HCT116 (cell line): ENCODE results near the gene MOSPD3. TPM values are rescaled to one million over a fixed set of nuclear protein-coding genes. Genes with fewer than 3 reads are reported as not detected.

Experiments
- ATAC-seq: fragments of 200-7000 bp; cut with Tn5 transposase; 2 replicates; pipeline ENCODE4 v1.9.1; 2020; ENCODE audit warnings: mild to moderate bottlenecking, moderate library complexity
- BruUV-seq: library from RNA; stranded (reverse); fragments of 400-500 nt; replicated peaks from 2 replicates; lab custom pipeline; 2021; lab: Mats Ljungman, UMichigan
- CTCF ChIA-PET: fragments of 300-600 bp; sonication (Branson Sonifier 250); formaldehyde crosslinking; loops from one replicate; lab custom pipeline; 2021; ENCODE audit warnings: antibody characterized with exemption; lab: Charles Lee
- POLR2A ChIA-PET: fragments of 300-600, 350-600 bp; sonication (Branson Sonifier 250); formaldehyde crosslinking; loops from one replicate; lab custom pipeline; 2021; ENCODE audit warnings: antibody characterized with exemption; lab: Charles Lee
- RAD21 ChIA-PET, 2 experiments: fragments of 300-600 bp; sonication (Branson Sonifier 250); formaldehyde crosslinking; loops; one replicate each; lab custom pipeline; 2023; ENCODE audit warnings: low total read pairs in 2 of 2; ENCODE audit not compliant: uncharacterized antibody in 2 of 2, unreplicated experiment in 2 of 2, low non-redundant PET in 1 of 2; lab: Charles Lee
- DNase-seq: peaks from one replicate; pipeline ENCODE4 v3.0.0-alpha.2; 2010; ENCODE audit warnings: low read depth, low spot score
- H2AFZ ChIP-seq: fragments of 200-600 bp; shearing (Covaris generic), sonication (generic); 2 replicates; pipeline ENCODE4 v1.6.1; 2017; ENCODE audit warnings: low read depth, mixed run types, mixed read lengths, antibody characterized with exemption, low read length; ENCODE audit not compliant: poor library complexity, severe bottlenecking
- H3K27ac ChIP-seq: 2 replicates; pipeline ENCODE4 v1.5.1; 2012; ENCODE audit warnings: low read depth, low read length
- H3K27me3 ChIP-seq: fragments of 200-600 bp; sonication (generic); 2 replicates; pipeline ENCODE4 v1.6.1; 2016; ENCODE audit warnings: mixed run types, low read length, mixed read lengths; ENCODE audit not compliant: insufficient read depth
- H3K36me3 ChIP-seq, 2 experiments: fragments of 200-500 bp in 1 of 2; fragments of 200-600 bp in 1 of 2; sonication (Bioruptor generic) in 1 of 2; sonication (generic) in 1 of 2; 2 replicates each; pipeline versions ENCODE4 v1.5.1 to v1.6.1; 2014 to 2016; ENCODE audit warnings: low read length in 2 of 2, inconsistent platforms in 1 of 2, mixed read lengths in 1 of 2, mixed run types in 1 of 2; ENCODE audit not compliant: insufficient read depth in 2 of 2, control insufficient read depth in 1 of 2
- H3K4me1 ChIP-seq, 2 experiments: fragments of 200-600 bp in 1 of 2; sonication (generic) in 1 of 2; 2 replicates each; pipeline versions ENCODE4 v1.5.1 to v1.6.1; 2012 to 2017; ENCODE audit warnings: low read length in 2 of 2, inconsistent platforms in 1 of 2, mild to moderate bottlenecking in 1 of 2, mixed read lengths in 1 of 2, mixed run types in 1 of 2, moderate library complexity in 1 of 2; ENCODE audit not compliant: insufficient read depth in 2 of 2, control insufficient read depth in 1 of 2
- H3K4me2 ChIP-seq: fragments of 200-600 bp; sonication (generic); 2 replicates; pipeline ENCODE4 v1.6.1; 2017; ENCODE audit warnings: mixed run types, low read length, mixed read lengths
- H3K4me3 ChIP-seq, 2 experiments: fragments of 200-600 bp in 1 of 2; sonication (generic) in 1 of 2; replicated peaks in 1 of 2; 2 replicates each; pipeline ENCODE4 v1.5.1; 2011 to 2016; ENCODE audit warnings: low read length in 2 of 2, control low read depth in 1 of 2, low read depth in 1 of 2, mild to moderate bottlenecking in 1 of 2, mixed read lengths in 1 of 2, mixed run types in 1 of 2
- H3K79me2 ChIP-seq: fragments of 200-600 bp; sonication (generic); 2 replicates; pipeline ENCODE4 v1.6.1; 2017; ENCODE audit warnings: mild to moderate bottlenecking, mixed run types, low read length, moderate library complexity, mixed read lengths; ENCODE audit not compliant: insufficient read depth
- H3K9ac ChIP-seq: fragments of 200-600 bp; sonication (generic); 2 replicates; pipeline ENCODE4 v1.6.1; 2016; ENCODE audit warnings: low read length, mixed read lengths
- H3K9me2 ChIP-seq: fragments of 200-600 bp; sonication (generic), shearing (Covaris generic); 2 replicates; pipeline ENCODE4 v1.6.1; 2017; ENCODE audit warnings: mixed run types, mild to moderate bottlenecking, moderate library complexity; ENCODE audit not compliant: insufficient read depth
- H3K9me3 ChIP-seq, 2 experiments: fragments of 200-500 bp in 1 of 2; fragments of 200-600 bp in 1 of 2; sonication (Bioruptor generic) in 1 of 2; sonication (generic) in 1 of 2; 2 replicates each; pipeline ENCODE4 v1.6.1; 2014 to 2017; ENCODE audit warnings: low read length in 2 of 2, mixed read lengths in 2 of 2, inconsistent platforms in 1 of 2, low read depth in 1 of 2, mild to moderate bottlenecking in 1 of 2, mixed run types in 1 of 2, moderate library complexity in 1 of 2; ENCODE audit not compliant: control insufficient read depth in 1 of 2, insufficient read depth in 1 of 2
- H4K20me1 ChIP-seq: fragments of 200-600 bp; sonication (generic), shearing (Covaris generic); 2 replicates; pipeline ENCODE4 v1.6.1; 2017; ENCODE audit warnings: mixed run types, mild to moderate bottlenecking, moderate library complexity; ENCODE audit not compliant: insufficient read depth
- EGR1 ChIP-seq: IDR thresholded peaks from 2 replicates; pipeline ENCODE4 v1.6.1; 2012; ENCODE audit warnings: low read depth
- FOSL1 ChIP-seq: IDR thresholded peaks from 2 replicates; pipeline ENCODE4 v1.6.1; 2012; ENCODE audit warnings: low read depth
- intact Hi-C: fragments of 100-400 bp; cut with micrococcal nuclease; formaldehyde crosslinking; loops from 2 replicates; pipeline ENCODE4 v1.10.0; 2022
- total RNA-seq: library from RNA; stranded (reverse); gene quantifications from one replicate; pipeline ENCODE4 v1.2.1, GENCODE V29; 2021; ENCODE audit not compliant: unreplicated experiment
- TF ChIP-seq, protein P1 (sequence below): IDR thresholded peaks from 2 replicates; pipeline ENCODE4 v1.6.1; 2012
- TF ChIP-seq, protein P2 (sequence below), 3 experiments: fragments of 200-600 bp in 1 of 3; sonication (generic) in 1 of 3; IDR thresholded peaks in 2 of 3; conservative IDR thresholded peaks in 1 of 3; 2 replicates each; pipeline ENCODE4 v1.5.1; 2012 to 2017; ENCODE audit warnings: low read depth in 2 of 3, low read length in 2 of 3, antibody characterized with exemption in 1 of 3, borderline replicate concordance in 1 of 3, control low read depth in 1 of 3, mild to moderate bottlenecking in 1 of 3, mixed read lengths in 1 of 3, mixed run types in 1 of 3, moderate library complexity in 1 of 3; ENCODE audit not compliant: insufficient read depth in 1 of 3

Gene MOSPD3
- total RNA-seq, 1 experiment from 2014 or later, result 32.8 TPM

DNA sequence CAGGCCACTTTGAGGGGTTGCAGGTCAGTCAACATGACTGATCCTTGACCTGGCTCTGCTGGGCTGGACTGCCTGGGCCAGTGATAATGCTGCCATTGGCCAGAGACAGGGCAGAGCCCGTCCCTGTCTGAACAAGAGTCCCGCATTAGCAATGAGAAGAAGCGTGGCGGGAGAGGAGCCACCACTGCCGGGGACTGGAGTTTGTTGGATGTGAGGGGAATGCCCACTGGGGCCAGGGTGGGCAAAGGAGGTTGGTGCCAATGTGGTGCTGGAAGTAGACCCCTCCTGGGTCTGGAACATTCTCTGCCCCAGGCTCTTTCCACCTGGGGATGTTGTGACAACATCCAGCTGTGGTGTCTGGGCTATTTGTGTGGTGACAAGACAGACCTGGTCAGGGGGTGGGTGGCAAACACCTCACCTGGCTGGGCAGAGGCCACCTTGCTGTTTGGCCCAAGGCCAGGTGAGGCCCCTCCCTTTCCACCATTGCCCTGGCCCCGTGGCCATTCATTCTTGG, 46.3 kb upstream of the MOSPD3 start:
- Histone ChIP-seq H3K9me3 (no peaks in the 10 kb centered on the region), H3K9ac (no peak overlapping the region), H3K9me2 (no peaks in the 10 kb centered on the region), H3K36me3 (no peaks in the 10 kb centered on the region), H3K27ac (no peak overlapping the region), H3K27me3 (no peaks in the 10 kb centered on the region), H3K4me1 (peaks cover 6 to 34% of the 10 kb centered on the region in 2 experiments), H3K4me3 (no peak overlapping the region), H3K4me2 (no peak overlapping the region), H4K20me1 (no peaks in the 10 kb centered on the region), H2AFZ (no peak overlapping the region), H3K79me2 (no peaks in the 10 kb centered on the region)
- DNase-seq, result no peak
- ChIA-PET CTCF (no interaction called here), POLR2A (no interaction called here), RAD21 (no interaction called here)
- TF ChIP-seq FOSL1 (no peak), EGR1 (no peak)
- TF ChIP-seq, protein P1, sequence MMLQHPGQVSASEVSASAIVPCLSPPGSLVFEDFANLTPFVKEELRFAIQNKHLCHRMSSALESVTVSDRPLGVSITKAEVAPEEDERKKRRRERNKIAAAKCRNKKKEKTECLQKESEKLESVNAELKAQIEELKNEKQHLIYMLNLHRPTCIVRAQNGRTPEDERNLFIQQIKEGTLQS, result no peak
- no peak for ATAC-seq
- no TSS peak for BruUV-seq
- intact Hi-C loops, result no loop called here

DNA sequence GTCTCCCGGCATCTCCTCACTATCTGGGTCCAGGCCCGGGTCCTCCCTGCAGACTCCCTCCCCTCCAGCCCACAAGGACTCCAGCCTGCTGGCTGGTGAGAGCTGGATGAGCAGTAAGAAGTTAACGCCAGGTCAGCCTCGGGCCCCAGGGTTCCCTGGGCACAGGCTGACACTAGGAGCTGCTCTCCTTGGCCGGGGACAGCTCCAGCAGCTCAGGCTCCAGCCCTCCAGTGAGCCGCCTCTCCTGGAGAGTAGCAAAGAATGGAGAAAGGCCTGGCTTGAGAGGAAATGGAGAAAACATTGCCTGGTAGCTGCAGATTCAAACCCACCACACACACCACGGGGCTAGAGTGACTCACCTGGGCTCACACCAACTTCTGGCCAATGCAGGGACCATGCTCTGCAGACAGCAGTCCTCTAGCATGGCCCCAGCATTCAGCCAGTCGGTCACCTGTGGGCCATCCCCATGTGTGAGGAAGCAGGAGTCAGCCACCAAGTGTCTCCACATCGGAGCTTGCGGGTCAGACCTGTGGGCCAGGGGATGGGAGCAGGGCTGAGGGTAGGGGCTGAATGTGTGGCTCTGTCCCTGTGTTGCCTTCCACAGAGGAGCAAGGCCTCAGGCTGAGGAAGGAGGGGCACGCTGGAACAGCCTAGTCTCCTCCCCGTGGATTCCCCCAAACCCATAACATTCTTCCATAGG, 45.2 kb upstream of the MOSPD3 start:
- Histone ChIP-seq H3K4me2 (no peak overlapping the region), H3K4me3 (no peak overlapping the region), H3K27me3 (no peaks in the 10 kb centered on the region), H3K9me3 (no peaks in the 10 kb centered on the region), H3K4me1 (peaks cover 14 to 45% of the 10 kb centered on the region in 2 experiments), H4K20me1 (no peaks in the 10 kb centered on the region), H3K9ac (no peak overlapping the region), H3K9me2 (no peaks in the 10 kb centered on the region), H2AFZ (no peak overlapping the region), H3K36me3 (no peaks in the 10 kb centered on the region), H3K79me2 (no peaks in the 10 kb centered on the region), H3K27ac (no peak overlapping the region)
- no peak for DNase-seq
- intact Hi-C loops, result no loop called here
- TF ChIP-seq, protein P2, sequence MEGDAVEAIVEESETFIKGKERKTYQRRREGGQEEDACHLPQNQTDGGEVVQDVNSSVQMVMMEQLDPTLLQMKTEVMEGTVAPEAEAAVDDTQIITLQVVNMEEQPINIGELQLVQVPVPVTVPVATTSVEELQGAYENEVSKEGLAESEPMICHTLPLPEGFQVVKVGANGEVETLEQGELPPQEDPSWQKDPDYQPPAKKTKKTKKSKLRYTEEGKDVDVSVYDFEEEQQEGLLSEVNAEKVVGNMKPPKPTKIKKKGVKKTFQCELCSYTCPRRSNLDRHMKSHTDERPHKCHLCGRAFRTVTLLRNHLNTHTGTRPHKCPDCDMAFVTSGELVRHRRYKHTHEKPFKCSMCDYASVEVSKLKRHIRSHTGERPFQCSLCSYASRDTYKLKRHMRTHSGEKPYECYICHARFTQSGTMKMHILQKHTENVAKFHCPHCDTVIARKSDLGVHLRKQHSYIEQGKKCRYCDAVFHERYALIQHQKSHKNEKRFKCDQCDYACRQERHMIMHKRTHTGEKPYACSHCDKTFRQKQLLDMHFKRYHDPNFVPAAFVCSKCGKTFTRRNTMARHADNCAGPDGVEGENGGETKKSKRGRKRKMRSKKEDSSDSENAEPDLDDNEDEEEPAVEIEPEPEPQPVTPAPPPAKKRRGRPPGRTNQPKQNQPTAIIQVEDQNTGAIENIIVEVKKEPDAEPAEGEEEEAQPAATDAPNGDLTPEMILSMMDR (IDR thresholded peaks at IDR 0.05 in 2 of 3, conservative IDR thresholded peaks at IDR 0.05 in 1 of 3; ENCODE audit: borderline replicate concordance in 1 of 3, insufficient read depth in 1 of 3, low read depth in 2 of 3, low read length in 2 of 3), result no peak
- RAD21 ChIA-PET, result no interaction called here
- CTCF ChIA-PET, result no interaction called here
- BruUV-seq, result no TSS peak
- POLR2A ChIA-PET, result interaction anchor here (1.2 kb wide), 1 partner anchor 19 kb away, joined by 6 read pairs; the partner anchor contains the start of genes FBXO24 and LRCH4
- ATAC-seq, result no peak
